ENCODE measurements around the gene UBTD2. TPM values are rescaled to one million over a fixed set of nuclear protein-coding genes. Genes with fewer than 3 reads are reported as not detected.
A peak's percentile ranks its signal among the peaks of the same experiment; 100 is the strongest.
"Not testable (repeated sequence)": the region's sequence is repeated elsewhere in the genome, so short reads cannot be mapped to it uniquely, and the experiment has no call there.

The UBTD2 gene, protein sequence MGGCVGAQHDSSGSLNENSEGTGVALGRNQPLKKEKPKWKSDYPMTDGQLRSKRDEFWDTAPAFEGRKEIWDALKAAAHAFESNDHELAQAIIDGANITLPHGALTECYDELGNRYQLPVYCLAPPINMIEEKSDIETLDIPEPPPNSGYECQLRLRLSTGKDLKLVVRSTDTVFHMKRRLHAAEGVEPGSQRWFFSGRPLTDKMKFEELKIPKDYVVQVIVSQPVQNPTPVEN
- 9.2 and 10.6 TPM in 2 replicates for total RNA-seq
- total RNA-seq (2013), result 9.2 TPM
- 1.3 and 1.4 TPM in 2 replicates for polyA plus RNA-seq
- 3.1 and 3.3 TPM in 2 replicates for polyA minus RNA-seq

DNA sequence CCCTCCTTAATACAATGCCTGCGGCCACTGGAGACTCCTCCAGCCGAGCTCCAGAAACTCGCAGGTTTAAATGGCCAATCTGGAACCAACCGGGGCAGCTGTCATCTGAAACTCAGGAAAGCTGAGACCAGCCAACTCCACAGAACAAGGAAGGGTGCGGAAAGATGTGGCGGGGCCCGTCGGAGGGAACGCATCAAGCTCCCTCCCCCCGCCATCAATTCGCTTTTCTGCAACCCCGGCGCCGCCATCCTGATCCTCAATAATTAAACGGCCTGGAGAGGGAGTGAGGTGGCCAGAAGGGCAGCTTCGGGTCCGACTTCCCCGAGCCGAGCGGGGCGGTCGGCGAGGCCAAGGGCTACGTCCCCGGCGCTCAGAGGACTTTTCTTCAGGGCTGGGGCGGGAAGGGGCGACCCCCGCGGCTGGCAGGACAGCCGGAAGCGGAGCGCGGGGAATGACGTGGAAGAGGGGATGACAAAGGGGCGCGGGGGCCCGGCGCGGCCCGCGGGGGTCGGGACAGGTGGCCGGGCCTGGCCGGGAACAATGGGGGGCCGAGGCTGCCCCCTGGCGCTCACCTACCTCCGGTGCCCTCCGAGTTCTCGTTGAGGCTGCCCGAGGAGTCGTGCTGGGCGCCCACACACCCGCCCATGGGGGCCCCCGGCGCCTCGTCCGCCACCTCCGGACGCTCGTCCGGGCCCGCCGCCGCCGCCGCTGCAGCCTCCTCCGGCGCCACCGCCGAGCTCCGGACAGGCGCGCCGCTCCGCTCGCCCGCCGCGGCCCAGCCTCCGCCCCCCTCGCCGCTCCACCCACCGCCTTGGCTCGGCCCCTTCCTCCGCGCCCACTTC lies at the start of gene UBTD2:
Gene UBTD2 (minus strand): TSS at position 745 of the 842 bp plus-strand sequence. CDS start 99 bp downstream, at position 646.
- peak within 1 kb of the TSS; percentile 83 for H3K27ac Mint-ChIP-seq
- Histone ChIP-seq H4K20me1 (ENCODE audit: control insufficient read depth, insufficient read depth, low read length, poor library complexity, severe bottlenecking) (peaks cover 9% of the 10 kb centered on the region), H3K36me3 (replicated peaks in 1 of 2; ENCODE audit: control extremely low read depth in 1 of 2, control insufficient read depth in 1 of 2, extremely low read depth in 1 of 2, insufficient read depth in 2 of 2, low read length in 1 of 2) (no peaks in the 10 kb centered on the region), H3K27ac (ENCODE audit: low read length in 2 of 2) (peak within 1 kb of the TSS in 1 of 2 donors; percentile 74), H3K79me2 (ENCODE audit: control insufficient read depth, insufficient read depth, low read length) (peaks cover 51% of the 10 kb centered on the region), H3K9ac (ENCODE audit: low read length) (peak within 1 kb of the TSS; percentile 87), H3K4me1 (ENCODE audit: control insufficient read depth in 2 of 2, insufficient read depth in 2 of 2, low read length in 2 of 2) (peaks cover 16 to 17% of the 10 kb centered on the region in 2 donors), H2AFZ (ENCODE audit: insufficient read depth, low read depth, low read length, poor library complexity, severe bottlenecking) (peak within 1 kb of the TSS; percentile 96), H3K4me2 (replicated peaks; ENCODE audit: low read depth, low read length, poor library complexity, severe bottlenecking) (peak within 1 kb of the TSS; percentile 98), H3K4me3 (ENCODE audit: control extremely low read depth in 1 of 5, extremely low read depth in 1 of 5, insufficient read depth in 1 of 5, low read depth in 2 of 5, low read length in 4 of 5) (peak within 1 kb of the TSS; percentile 38 to 87 (median 79)), H3K27me3 (replicated peaks in 1 of 4; ENCODE audit: control extremely low read depth in 1 of 4, control insufficient read depth in 3 of 4, insufficient read depth in 4 of 4, low read length in 3 of 4) (no peaks in the 10 kb centered on the region), H3K9me3 (ENCODE audit: control extremely low read depth in 1 of 3, control insufficient read depth in 2 of 3, insufficient read depth in 1 of 3, low read length in 2 of 3) (no peaks in the 10 kb centered on the region)
- peaks cover 20% of the 10 kb centered on the region for H3K4me1 Mint-ChIP-seq
- under 1% methylated on average over 78 of the region's 87 CpGs for WGBS (ENCODE audit: insufficient coverage)
- H3K4me3 Mint-ChIP-seq, result peak within 1 kb of the TSS; percentile 93
- peak; percentile 91 for DNase-seq
- no peaks in the 10 kb centered on the region for H3K27me3 Mint-ChIP-seq
- ATAC-seq (ENCODE audit: low read depth), result peak; percentile 84
- no peaks in the 10 kb centered on the region for H3K9me3 Mint-ChIP-seq (ENCODE audit: insufficient read depth)
- intact Hi-C loops (cut with micrococcal nuclease), result loop anchor here (1.0 to 5.0 kb wide), 4 partner anchors 95 to 774 kb away; partner anchors contain the start of genes CREBRF and STK10
- TF ChIP-seq, protein P1, sequence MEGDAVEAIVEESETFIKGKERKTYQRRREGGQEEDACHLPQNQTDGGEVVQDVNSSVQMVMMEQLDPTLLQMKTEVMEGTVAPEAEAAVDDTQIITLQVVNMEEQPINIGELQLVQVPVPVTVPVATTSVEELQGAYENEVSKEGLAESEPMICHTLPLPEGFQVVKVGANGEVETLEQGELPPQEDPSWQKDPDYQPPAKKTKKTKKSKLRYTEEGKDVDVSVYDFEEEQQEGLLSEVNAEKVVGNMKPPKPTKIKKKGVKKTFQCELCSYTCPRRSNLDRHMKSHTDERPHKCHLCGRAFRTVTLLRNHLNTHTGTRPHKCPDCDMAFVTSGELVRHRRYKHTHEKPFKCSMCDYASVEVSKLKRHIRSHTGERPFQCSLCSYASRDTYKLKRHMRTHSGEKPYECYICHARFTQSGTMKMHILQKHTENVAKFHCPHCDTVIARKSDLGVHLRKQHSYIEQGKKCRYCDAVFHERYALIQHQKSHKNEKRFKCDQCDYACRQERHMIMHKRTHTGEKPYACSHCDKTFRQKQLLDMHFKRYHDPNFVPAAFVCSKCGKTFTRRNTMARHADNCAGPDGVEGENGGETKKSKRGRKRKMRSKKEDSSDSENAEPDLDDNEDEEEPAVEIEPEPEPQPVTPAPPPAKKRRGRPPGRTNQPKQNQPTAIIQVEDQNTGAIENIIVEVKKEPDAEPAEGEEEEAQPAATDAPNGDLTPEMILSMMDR (IDR thresholded peaks at IDR 0.05), result peak; percentile 72
- no peak for TF ChIP-seq EZH2 (IDR thresholded peaks at IDR 0.05; ENCODE audit: borderline replicate concordance, insufficient read depth, low read depth, low read length, poor library complexity, severe bottlenecking)
- ChIA-PET CTCF (interaction anchor here (0.6 to 2.6 kb wide), 12 partner anchors 9 to 376 kb away, joined by 3 to 17 read pairs (median 4); no protein-coding TSS in a partner anchor), POLR2A (interaction anchor here (0.6 to 1.1 kb wide), 4 partner anchors 10 to 172 kb away, joined by 4 to 5 read pairs (median 5); no protein-coding TSS in a partner anchor)

DNA sequence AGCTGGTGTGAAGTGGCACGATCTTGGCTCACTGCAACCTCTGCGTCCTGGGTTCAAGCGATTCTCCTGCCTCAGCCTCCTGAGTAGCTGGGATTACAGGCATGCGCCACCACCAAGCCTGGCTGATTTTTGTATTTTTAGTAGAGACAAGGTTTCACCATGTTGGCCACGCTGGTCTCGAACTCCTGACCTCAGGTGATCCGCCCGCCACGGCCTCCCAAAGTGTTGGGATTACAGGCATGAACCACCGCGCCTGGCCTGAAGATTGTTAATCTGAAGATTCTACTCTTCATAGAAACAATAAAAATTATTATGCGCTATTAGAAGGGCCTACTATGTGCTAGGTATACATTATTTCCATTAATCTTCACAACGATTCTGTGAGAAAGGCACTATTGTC lies 43.3 kb upstream of the UBTD2 start:
- H3K9me3 ChIP-seq (ENCODE audit: control extremely low read depth in 1 of 3, control insufficient read depth in 2 of 3, insufficient read depth in 1 of 3, low read length in 2 of 3); H3K4me1 ChIP-seq (ENCODE audit: control insufficient read depth in 2 of 2, insufficient read depth in 2 of 2, low read length in 2 of 2); H3K27ac Mint-ChIP-seq; intact Hi-C loops (cut with micrococcal nuclease); H3K4me2 ChIP-seq (replicated peaks; ENCODE audit: low read depth, low read length, poor library complexity, severe bottlenecking); H2AFZ ChIP-seq (ENCODE audit: insufficient read depth, low read depth, low read length, poor library complexity, severe bottlenecking); H3K9me3 Mint-ChIP-seq (ENCODE audit: insufficient read depth); H3K27ac ChIP-seq (ENCODE audit: low read length in 2 of 2); H3K9ac ChIP-seq (ENCODE audit: low read length); H3K36me3 ChIP-seq (replicated peaks in 1 of 2; ENCODE audit: control extremely low read depth in 1 of 2, control insufficient read depth in 1 of 2, extremely low read depth in 1 of 2, insufficient read depth in 2 of 2, low read length in 1 of 2); H3K27me3 ChIP-seq (replicated peaks in 1 of 4; ENCODE audit: control extremely low read depth in 1 of 4, control insufficient read depth in 3 of 4, insufficient read depth in 4 of 4, low read length in 3 of 4); H3K27me3 Mint-ChIP-seq; POLR2A ChIA-PET; H3K79me2 ChIP-seq (ENCODE audit: control insufficient read depth, insufficient read depth, low read length); H3K4me3 Mint-ChIP-seq; H4K20me1 ChIP-seq (ENCODE audit: control insufficient read depth, insufficient read depth, low read length, poor library complexity, severe bottlenecking); ATAC-seq (ENCODE audit: low read depth); H3K4me3 ChIP-seq (ENCODE audit: control extremely low read depth in 1 of 5, extremely low read depth in 1 of 5, insufficient read depth in 1 of 5, low read depth in 2 of 5, low read length in 4 of 5); DNase-seq: not testable (repeated sequence)
- CTCF ChIA-PET, result interaction anchor here (0.8 kb wide), 1 partner anchor 9 kb away, joined by 3 read pairs; no protein-coding TSS in a partner anchor
- H3K4me1 Mint-ChIP-seq, result peaks cover 12% of the 10 kb centered on the region
- no CpG with 5 or more reads among the region's 13 CpGs for WGBS (ENCODE audit: insufficient coverage)

Measured in B cell (primary cell).